ENCODE measurements around the gene ETS1.
A peak's percentile ranks its signal among the peaks of the same experiment; 100 is the strongest.

The ETS1 gene

GRCh38 chr11:128506999-128507611, 80.3 kb downstream of the ETS1 start:
- DNase-seq (ENCODE audit: low spot score in 2 of 2) = peak in 1 of 2 donors; percentile 69
- Mint-ChIP-seq H3K36me3 (peaks cover 100% of the 10 kb centered on the region), H3K27ac (peak overlapping the region; percentile 96), H3K9me3 (no peaks in the 10 kb centered on the region), H3K4me1 (peaks cover 92% of the 10 kb centered on the region), H3K4me3 (peak overlapping the region; percentile 84)
- ATAC-seq = peak; percentile 73

GRCh38 chr11:128506356-128506755, 81.0 kb downstream of the ETS1 start:
- ATAC-seq (no peak), DNase-seq (ENCODE audit: low spot score in 2 of 2) (no peak)
- Mint-ChIP-seq H3K36me3 (peaks cover 100% of the 10 kb centered on the region), H3K4me3 (peak overlapping the region; percentile 84), H3K9me3 (no peaks in the 10 kb centered on the region), H3K4me1 (peaks cover 95% of the 10 kb centered on the region), H3K27ac (peak overlapping the region; percentile 96)

- H3K36me3 Mint-ChIP-seq = peaks cover 100% of the 10 kb centered on the region
- DNase-seq (ENCODE audit: low spot score in 2 of 2) = no peak
- peak overlapping the region; percentile 96 for H3K27ac Mint-ChIP-seq
- H3K4me1 Mint-ChIP-seq = peaks cover 95% of the 10 kb centered on the region
- peak overlapping the region; percentile 84 for H3K4me3 Mint-ChIP-seq
- ATAC-seq = no peak
- H3K9me3 Mint-ChIP-seq = no peaks in the 10 kb centered on the region
Measured at GRCh38 chr11:128505449-128506065, 81.8 kb downstream of the ETS1 start.

- no peak for DNase-seq (ENCODE audit: low spot score in 2 of 2)
- no peaks in the 10 kb centered on the region for H3K9me3 Mint-ChIP-seq
- peaks cover 95% of the 10 kb centered on the region for H3K4me1 Mint-ChIP-seq
- ATAC-seq = peak; percentile 29
- peaks cover 100% of the 10 kb centered on the region for H3K36me3 Mint-ChIP-seq
- peak overlapping the region; percentile 84 for H3K4me3 Mint-ChIP-seq
- peak overlapping the region; percentile 96 for H3K27ac Mint-ChIP-seq
Measured at GRCh38 chr11:128504486-128504885, 82.9 kb downstream of the ETS1 start.

GRCh38 chr11:128503245-128503991, 83.9 kb downstream of the ETS1 start:
- H3K4me1 Mint-ChIP-seq = peaks cover 95% of the 10 kb centered on the region
- peak overlapping the region; percentile 96 for H3K27ac Mint-ChIP-seq
- H3K4me3 Mint-ChIP-seq = peak overlapping the region; percentile 84
- ATAC-seq (peak; percentile 49), DNase-seq (ENCODE audit: low spot score in 2 of 2) (no peak)
- H3K9me3 Mint-ChIP-seq = no peaks in the 10 kb centered on the region
- H3K36me3 Mint-ChIP-seq = peaks cover 100% of the 10 kb centered on the region

- H3K4me3 Mint-ChIP-seq = peak overlapping the region; percentile 84
- peak overlapping the region; percentile 96 for H3K27ac Mint-ChIP-seq
- H3K9me3 Mint-ChIP-seq = no peaks in the 10 kb centered on the region
- ATAC-seq = no peak
- H3K4me1 Mint-ChIP-seq = peaks cover 97% of the 10 kb centered on the region
- peaks cover 100% of the 10 kb centered on the region for H3K36me3 Mint-ChIP-seq
- no peak for DNase-seq (ENCODE audit: low spot score in 2 of 2)
Measured at GRCh38 chr11:128502726-128503125, 84.6 kb downstream of the ETS1 start.

- ATAC-seq = no peak
- peaks cover 100% of the 10 kb centered on the region for H3K36me3 Mint-ChIP-seq
- H3K4me1 Mint-ChIP-seq = peaks cover 97% of the 10 kb centered on the region
- no peaks in the 10 kb centered on the region for H3K9me3 Mint-ChIP-seq
- H3K27ac Mint-ChIP-seq = peak overlapping the region; percentile 96
- no peak for DNase-seq (ENCODE audit: low spot score in 2 of 2)
- peak overlapping the region; percentile 84 for H3K4me3 Mint-ChIP-seq
Measured at GRCh38 chr11:128501632-128502549, 85.5 kb downstream of the ETS1 start.

- DNase-seq (ENCODE audit: low spot score in 2 of 2) = no peak
- ATAC-seq = no peak
- Mint-ChIP-seq H3K27ac (peak overlapping the region; percentile 96), H3K9me3 (no peaks in the 10 kb centered on the region), H3K36me3 (peaks cover 100% of the 10 kb centered on the region), H3K4me3 (peak overlapping the region; percentile 84), H3K4me1 (peaks cover 97% of the 10 kb centered on the region)
Measured at GRCh38 chr11:128501008-128501407, 86.3 kb downstream of the ETS1 start.

- ATAC-seq = no peak
- H3K4me1 Mint-ChIP-seq = peaks cover 97% of the 10 kb centered on the region
Measured at GRCh38 chr11:128500493-128500892, 86.9 kb downstream of the ETS1 start.

GRCh38 chr11:128499613-128500253, 87.6 kb downstream of the ETS1 start:
- Mint-ChIP-seq H3K4me3 (peak overlapping the region; percentile 84), H3K36me3 (peaks cover 100% of the 10 kb centered on the region), H3K27ac (peak overlapping the region; percentile 96), H3K4me1 (peaks cover 97% of the 10 kb centered on the region), H3K9me3 (no peaks in the 10 kb centered on the region)
- ATAC-seq (no peak), DNase-seq (ENCODE audit: low spot score in 2 of 2) (no peak)

More at GRCh38 chr11:128500493-128500892, 86.9 kb downstream of the ETS1 start:
- peak overlapping the region; percentile 96 for H3K27ac Mint-ChIP-seq
- DNase-seq (ENCODE audit: low spot score in 2 of 2) = no peak
- peak overlapping the region; percentile 84 for H3K4me3 Mint-ChIP-seq
- peaks cover 100% of the 10 kb centered on the region for H3K36me3 Mint-ChIP-seq
- no peaks in the 10 kb centered on the region for H3K9me3 Mint-ChIP-seq

- H3K36me3 Mint-ChIP-seq = peaks cover 100% of the 10 kb centered on the region
- H3K27ac Mint-ChIP-seq = peak overlapping the region; percentile 96
- peak overlapping the region; percentile 84 for H3K4me3 Mint-ChIP-seq
- ATAC-seq = no peak
- H3K9me3 Mint-ChIP-seq = no peaks in the 10 kb centered on the region
- peaks cover 97% of the 10 kb centered on the region for H3K4me1 Mint-ChIP-seq
- DNase-seq (ENCODE audit: low spot score in 2 of 2) = no peak
Measured at GRCh38 chr11:128498721-128499245, 88.6 kb downstream of the ETS1 start.

- peak overlapping the region; percentile 96 for H3K27ac Mint-ChIP-seq
- H3K9me3 Mint-ChIP-seq = no peaks in the 10 kb centered on the region
- peak overlapping the region; percentile 84 for H3K4me3 Mint-ChIP-seq
- H3K36me3 Mint-ChIP-seq = peaks cover 100% of the 10 kb centered on the region
- peaks cover 97% of the 10 kb centered on the region for H3K4me1 Mint-ChIP-seq
- DNase-seq (ENCODE audit: low spot score in 2 of 2) (no peak), ATAC-seq (no peak)
Measured at GRCh38 chr11:128497776-128498095, 89.6 kb downstream of the ETS1 start.

GRCh38 chr11:128497061-128497775, 90.1 kb downstream of the ETS1 start:
- no peaks in the 10 kb centered on the region for H3K9me3 Mint-ChIP-seq
- H3K4me3 Mint-ChIP-seq = peak overlapping the region; percentile 84
- H3K27ac Mint-ChIP-seq = peak overlapping the region; percentile 96
- ATAC-seq = peak; percentile 63
- peak in 1 of 2 donors; percentile 72 for DNase-seq (ENCODE audit: low spot score in 2 of 2)
- H3K36me3 Mint-ChIP-seq = peaks cover 100% of the 10 kb centered on the region
- H3K4me1 Mint-ChIP-seq = peaks cover 97% of the 10 kb centered on the region

- Mint-ChIP-seq H3K36me3 (peaks cover 100% of the 10 kb centered on the region), H3K4me3 (peak overlapping the region; percentile 84)
Measured at GRCh38 chr11:128496692-128497060, 90.7 kb downstream of the ETS1 start.

More at GRCh38 chr11:128496692-128497060, 90.7 kb downstream of the ETS1 start:
- Mint-ChIP-seq H3K9me3 (no peaks in the 10 kb centered on the region), H3K4me1 (peaks cover 97% of the 10 kb centered on the region), H3K27ac (peak overlapping the region; percentile 96)
- peak; percentile 1 for ATAC-seq
- no peak for DNase-seq (ENCODE audit: low spot score in 2 of 2)

Measured in stimulated activated effector memory CD8-positive, alpha-beta T cell treated with anti-CD3 and anti-CD28 coated beads, Interleukin-12 subunit alpha, Interleukin-12 subunit beta, amount 100 ng/mL, for 72 hours (primary cell).